ENCODE data around the gene POLH. TPM values are rescaled to one million over a fixed set of nuclear protein-coding genes. Genes with fewer than 3 reads are reported as not detected.
"Not testable (repeated sequence)": the region's sequence is repeated elsewhere in the genome, so short reads cannot be mapped to it uniquely, and the experiment has no call there.

Gene POLH
- total and polyA plus RNA-seq, 7 experiments from 2014 or later = 7.4 to 65.6 (median 16.8) TPM

DNA sequence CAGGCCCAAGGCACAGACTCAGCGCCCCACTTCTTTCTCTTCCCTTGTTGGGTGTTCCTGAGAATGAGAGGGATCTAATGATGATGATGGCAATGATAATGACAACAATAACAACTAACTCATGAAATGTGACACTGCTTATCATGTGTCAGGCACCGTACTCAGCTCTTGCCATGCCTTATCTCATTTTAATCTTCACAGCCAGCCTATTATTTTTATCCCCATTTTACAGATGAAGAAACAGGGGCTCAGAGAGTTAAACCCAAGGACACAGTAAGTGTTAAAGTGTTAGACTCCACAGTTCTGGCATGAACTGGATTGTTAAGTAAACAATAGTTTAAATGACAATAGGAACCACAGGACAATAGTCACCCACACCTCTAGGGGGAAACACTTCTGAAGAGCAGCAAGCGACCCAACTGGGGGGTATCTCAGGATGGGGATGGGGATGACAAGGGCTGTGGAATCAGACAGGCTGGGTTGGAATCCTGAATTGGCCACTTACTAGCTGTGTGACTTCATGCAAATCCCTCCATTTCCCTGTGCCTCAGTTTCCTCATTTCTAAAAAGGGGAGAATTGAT lies 81.3 kb downstream of the POLH start:
- intact Hi-C loops (cut with micrococcal nuclease) = no loop called here
- no peak overlapping the region for H3K27ac Mint-ChIP-seq
- no peak for DNase-seq
- H3K27ac ChIP-seq (ENCODE audit: low read depth, low read length) = no peak overlapping the region
- ChIA-PET CTCF (no interaction called here), POLR2A (no interaction called here)
- peaks cover 0 to 8% (median 3%) of the 10 kb centered on the region in 5 donors for H3K27me3 Mint-ChIP-seq
- peaks cover 0 to 4% (median 0%) of the 10 kb centered on the region in 5 donors for H3K36me3 Mint-ChIP-seq
- no peak for ATAC-seq
- H3K4me3 Mint-ChIP-seq = no peak overlapping the region
- H3K9me3 Mint-ChIP-seq = peaks cover 0 to 4% (median 0%) of the 10 kb centered on the region in 11 donors
- no peaks in the 10 kb centered on the region for H3K4me1 ChIP-seq (ENCODE audit: control insufficient read depth in 2 of 2, insufficient read depth in 2 of 2, low read length in 2 of 2)
- H3K36me3 ChIP-seq (ENCODE audit: control insufficient read depth in 2 of 3, insufficient read depth in 3 of 3, low read length in 3 of 3) = no peaks in the 10 kb centered on the region
- no peak overlapping the region for H3K4me3 ChIP-seq (ENCODE audit: low read length)
- H3K4me1 Mint-ChIP-seq = peaks cover 0 to 8% (median 0%) of the 10 kb centered on the region in 7 donors
- H3K9me3 ChIP-seq (ENCODE audit: control insufficient read depth in 2 of 3, low read length in 3 of 3) = no peaks in the 10 kb centered on the region
- no peaks in the 10 kb centered on the region for H3K27me3 ChIP-seq (ENCODE audit: control insufficient read depth in 2 of 2, insufficient read depth in 2 of 2, low read length in 2 of 2)

DNA sequence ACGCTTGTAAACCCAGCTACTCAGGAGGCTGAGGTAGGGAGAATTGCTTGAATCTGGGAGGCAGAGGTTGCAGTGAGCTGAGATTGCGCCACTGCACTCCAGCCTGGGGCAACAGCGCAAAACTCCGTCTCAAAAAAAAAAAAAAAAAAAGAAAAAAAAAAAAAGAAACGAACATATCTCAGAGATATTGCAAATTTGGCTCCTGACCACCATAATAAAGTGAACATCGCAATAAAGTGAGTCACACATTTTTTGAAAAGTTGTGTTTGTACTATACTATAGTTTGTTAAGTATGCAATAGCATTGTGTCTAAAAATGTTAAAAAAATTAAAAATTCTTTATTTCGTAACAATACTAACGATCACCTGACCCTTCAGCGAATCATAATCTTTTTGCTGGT lies 82.2 kb downstream of the POLH start:
- CTCF ChIA-PET = no interaction called here
- peaks cover 0 to 4% (median 0%) of the 10 kb centered on the region in 11 donors for H3K9me3 Mint-ChIP-seq
- peaks cover 0 to 8% (median 3%) of the 10 kb centered on the region in 5 donors for H3K27me3 Mint-ChIP-seq
- peaks cover 0 to 14% (median 0%) of the 10 kb centered on the region in 7 donors for H3K4me1 Mint-ChIP-seq
- H3K36me3 Mint-ChIP-seq = peaks cover 0 to 4% (median 0%) of the 10 kb centered on the region in 5 donors
- POLR2A ChIA-PET = no interaction called here
- DNase-seq = no peak
- Histone ChIP-seq H3K4me1 (ENCODE audit: control insufficient read depth in 2 of 2, insufficient read depth in 2 of 2, low read length in 2 of 2) (no peaks in the 10 kb centered on the region), H3K9me3 (ENCODE audit: control insufficient read depth in 2 of 3, low read length in 3 of 3) (no peaks in the 10 kb centered on the region), H3K27me3 (ENCODE audit: control insufficient read depth in 2 of 2, insufficient read depth in 2 of 2, low read length in 2 of 2) (no peaks in the 10 kb centered on the region), H3K36me3 (ENCODE audit: control insufficient read depth in 2 of 3, insufficient read depth in 3 of 3, low read length in 3 of 3) (no peaks in the 10 kb centered on the region), H3K4me3 (ENCODE audit: low read length) (no peak overlapping the region), H3K27ac (ENCODE audit: low read depth, low read length) (no peak overlapping the region)
- no peak for ATAC-seq
- intact Hi-C loops (cut with micrococcal nuclease) = no loop called here
- no peak overlapping the region for H3K4me3 Mint-ChIP-seq
- no peak overlapping the region for H3K27ac Mint-ChIP-seq

DNA sequence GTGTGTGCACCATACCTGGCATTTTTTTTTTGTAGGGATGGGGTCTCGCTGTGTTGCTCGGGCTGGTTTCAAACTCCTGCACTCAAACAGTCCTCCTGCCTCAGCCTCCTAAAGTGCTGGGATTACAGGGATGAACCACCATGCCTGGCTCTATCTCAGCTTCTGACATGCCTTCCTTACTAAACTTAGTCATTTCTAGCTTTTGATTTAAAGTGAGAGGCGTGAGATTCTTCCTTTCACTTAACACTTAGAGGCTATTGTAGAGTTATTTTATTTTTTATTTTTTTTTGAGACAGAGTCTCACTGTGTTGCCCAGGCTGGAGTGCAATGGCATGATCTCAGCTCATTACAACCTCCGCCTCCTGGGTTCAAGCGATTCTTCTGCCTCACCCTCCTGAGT lies 87.0 kb downstream of the POLH start:
- DNase-seq; H3K4me3 Mint-ChIP-seq; H3K36me3 ChIP-seq (ENCODE audit: control insufficient read depth in 2 of 3, insufficient read depth in 3 of 3, low read length in 3 of 3); H3K27me3 ChIP-seq (ENCODE audit: control insufficient read depth in 2 of 2, insufficient read depth in 2 of 2, low read length in 2 of 2); H3K27ac Mint-ChIP-seq; CTCF ChIA-PET; H3K9me3 Mint-ChIP-seq; H3K27me3 Mint-ChIP-seq; intact Hi-C loops (cut with micrococcal nuclease); H3K9me3 ChIP-seq (ENCODE audit: control insufficient read depth in 2 of 3, low read length in 3 of 3); H3K4me3 ChIP-seq (ENCODE audit: low read length); H3K4me1 ChIP-seq (ENCODE audit: control insufficient read depth in 2 of 2, insufficient read depth in 2 of 2, low read length in 2 of 2); H3K27ac ChIP-seq (ENCODE audit: low read depth, low read length); POLR2A ChIA-PET; ATAC-seq; H3K36me3 Mint-ChIP-seq: not testable (repeated sequence)
- H3K4me1 Mint-ChIP-seq = peaks cover 11 to 25% (median 13%) of the 10 kb centered on the region in 7 donors

Other genes starting within 250 kb of the POLH start
- 10 to 100 TPM; 15.8 to 40.2 (median 28.3) TPM for gene ZNF318, start 206.5 kb upstream of the POLH start, total RNA-seq
- 10 to 100 TPM in 1 of 2 donors, 1 to 10 TPM in 1; 6.9 to 12.9 TPM for gene ZNF318, start 206.5 kb upstream of the POLH start, polyA plus RNA-seq
- 10 to 100 TPM; 56.2 to 74.6 (median 60.4) TPM for gene ABCC10, start 148.6 kb upstream of the POLH start, total RNA-seq
- gene ABCC10, start 148.6 kb upstream of the POLH start, polyA plus RNA-seq = 10 to 100 TPM in 1 of 2 donors, 1 to 10 TPM in 1; 9.8 to 18.6 TPM
- 1 to 10 TPM in 1 of 5 experiments, under 1 TPM in 4; 0.30 to 1.6 (median 0.53) TPM for gene DLK2, start 120.6 kb upstream of the POLH start, total RNA-seq
- gene DLK2, start 120.6 kb upstream of the POLH start, polyA plus RNA-seq = 1 to 10 TPM in 1 of 2 donors, under 1 TPM in 1; 0.74 to 1.0 TPM
- gene TJAP1, start 98.6 kb upstream of the POLH start, total RNA-seq = 10 to 100 TPM; 29.2 to 55.2 (median 33.5) TPM
- 10 to 100 TPM in 1 of 2 donors, 1 to 10 TPM in 1; 8.2 to 10.9 TPM for gene TJAP1, start 98.6 kb upstream of the POLH start, polyA plus RNA-seq
- gene LRRC73, start 65.8 kb upstream of the POLH start, total RNA-seq = under 1 TPM; 0.22 to 0.84 (median 0.46) TPM
- gene LRRC73, start 65.8 kb upstream of the POLH start, polyA plus RNA-seq = not detected
- gene YIPF3, start 59.3 kb upstream of the POLH start, total RNA-seq = 10 to 100 TPM; 54.4 to 75.9 (median 67.3) TPM
- gene YIPF3, start 59.3 kb upstream of the POLH start, polyA plus RNA-seq = 10 to 100 TPM; 68.3 to 74.5 TPM
- gene POLR1C, start 59.1 kb upstream of the POLH start, total RNA-seq = 10 to 100 TPM; 36.3 to 61.1 (median 40.9) TPM
- 10 to 100 TPM; 13.1 to 29.2 TPM for gene POLR1C, start 59.1 kb upstream of the POLH start, polyA plus RNA-seq
- 100 to 1,000 TPM in 1 of 5 experiments, 10 to 100 TPM in 4; 35.0 to 107 (median 41.9) TPM for gene XPO5, start 147 bp upstream of the POLH start, total RNA-seq
- gene XPO5, start 147 bp upstream of the POLH start, polyA plus RNA-seq = 10 to 100 TPM in 1 of 2 donors, 1 to 10 TPM in 1; 9.3 to 10.2 TPM
- 10 to 100 TPM; 55.0 to 94.7 (median 72.0) TPM for gene GTPBP2, start 53.1 kb downstream of the POLH start, total RNA-seq
- 1 to 10 TPM; 3.2 TPM for gene GTPBP2, start 53.1 kb downstream of the POLH start, polyA plus RNA-seq
- gene MAD2L1BP, start 59.7 kb downstream of the POLH start, total RNA-seq = 10 to 100 TPM; 25.2 to 44.5 (median 28.0) TPM
- 10 to 100 TPM; 14.9 to 29.1 TPM for gene MAD2L1BP, start 59.7 kb downstream of the POLH start, polyA plus RNA-seq
- not detected for gene RSPH9, start 68.9 kb downstream of the POLH start, total RNA-seq
- gene RSPH9, start 68.9 kb downstream of the POLH start, polyA plus RNA-seq = 1 to 10 TPM in 1 of 2 donors, under 1 TPM in 1; 0.96 to 1.1 TPM
- gene MRPS18A, start 111.6 kb downstream of the POLH start, total RNA-seq = 10 to 100 TPM; 20.9 to 39.2 (median 28.7) TPM
- gene MRPS18A, start 111.6 kb downstream of the POLH start, polyA plus RNA-seq = 10 to 100 TPM; 59.7 to 68.4 TPM
- gene VEGFA, start 194.0 kb downstream of the POLH start, total RNA-seq = 10 to 100 TPM in 3 of 5 experiments, under 1 TPM in 2; 0.60 to 72.1 (median 19.4) TPM
- under 1 TPM in 1 of 2 donors, not detected in 1; 0.26 TPM for gene VEGFA, start 194.0 kb downstream of the POLH start, polyA plus RNA-seq